Smooth muscle cell of trachea (primary cell): ENCODE data around the gene SORD. TPM values are rescaled to one million over a fixed set of nuclear protein-coding genes. Genes with fewer than 3 reads are reported as not detected.

Source experiments
- total RNA-seq: library from RNA; depleted of rRNA; stranded (reverse); fragments of >200 nt; gene quantifications from 2 replicates; pipeline ENCODE4 v1.2.1, GENCODE V29; 2014

SORD gene
- 12.4 and 16.6 TPM in 2 replicates for total RNA-seq

DNA sequence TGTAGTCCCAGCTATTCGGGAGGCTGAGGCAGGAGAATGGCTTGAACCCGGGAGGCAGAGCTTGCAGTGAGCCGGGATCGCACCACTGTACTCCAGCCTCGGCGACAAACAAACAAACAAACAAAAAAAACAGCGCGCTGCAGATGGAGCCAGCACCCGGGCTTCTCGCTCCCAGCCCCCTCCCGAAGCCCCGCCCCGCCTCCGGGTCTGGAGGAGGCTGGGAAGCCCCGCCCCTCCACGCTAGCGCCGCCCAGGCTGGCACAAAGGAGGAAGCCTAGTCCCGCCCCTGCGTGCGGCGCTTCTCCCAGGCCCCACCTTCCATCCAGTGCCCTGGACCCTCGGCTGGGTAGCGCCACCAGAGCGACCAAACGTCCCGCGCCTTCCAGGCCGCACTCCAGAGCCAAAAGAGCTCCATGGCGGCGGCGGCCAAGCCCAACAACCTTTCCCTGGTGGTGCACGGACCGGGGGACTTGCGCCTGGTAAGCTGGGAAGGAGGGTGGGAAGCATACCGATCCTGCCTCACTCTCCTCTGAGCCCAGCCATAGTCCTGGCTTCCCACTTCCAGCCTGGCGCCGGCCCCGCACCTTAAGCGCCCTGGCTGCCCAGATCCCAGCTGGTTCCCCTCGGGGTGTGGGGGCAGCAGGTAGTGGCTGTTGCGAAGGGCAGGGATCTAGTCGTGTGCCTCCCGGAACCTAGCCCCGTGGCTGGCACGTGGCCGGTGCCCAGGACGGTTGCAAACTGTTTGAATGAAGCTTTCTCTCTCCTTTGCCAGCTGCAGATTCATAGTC lies at the start of gene SORD:
SORD (plus strand) TSS at position 325 of the 788 bp plus-strand sequence; CDS start at position 414, 89 bp downstream.

DNA sequence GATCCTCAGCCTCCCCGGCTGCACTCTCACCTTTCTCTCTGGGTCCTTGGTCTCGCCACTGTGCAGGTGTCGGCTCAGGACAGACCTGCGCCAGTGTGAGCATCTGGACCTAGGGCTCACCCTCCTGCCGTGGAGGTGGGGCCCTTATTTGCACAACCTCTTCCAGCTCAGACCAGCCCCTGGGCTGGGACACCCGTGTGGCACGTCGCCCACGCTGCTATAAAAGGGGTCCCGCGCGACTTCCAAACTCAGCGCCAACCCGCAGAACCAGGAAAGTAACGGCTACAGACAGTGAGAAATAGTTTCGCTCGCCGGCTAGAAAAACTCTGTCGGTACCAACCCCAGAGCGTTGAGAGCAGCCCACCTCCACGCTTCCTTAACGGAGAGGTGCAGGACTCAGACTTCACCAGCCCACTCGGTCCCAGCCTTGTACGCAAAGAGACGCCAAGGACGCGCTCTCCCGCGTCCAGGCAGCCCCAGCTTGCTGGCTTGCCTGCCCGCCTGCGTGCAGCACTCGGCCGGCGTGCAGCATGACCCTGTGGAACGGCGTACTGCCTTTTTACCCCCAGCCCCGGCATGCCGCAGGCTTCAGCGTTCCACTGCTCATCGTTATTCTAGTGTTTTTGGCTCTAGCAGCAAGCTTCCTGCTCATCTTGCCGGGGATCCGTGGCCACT lies 91.2 kb downstream of the SORD start, which contains the start of the genes DUOX2 and DUOXA2:
DUOX2 (minus strand) TSS at position 97 of the 675 bp plus-strand sequence. CDS start 761 bp downstream, outside the sequence.
DUOXA2 (plus strand) TSS at position 251 of the 675 bp plus-strand sequence; CDS start at position 531, 280 bp downstream.

Other genes with a start within 250 kb of the SORD start
- gene TERB2, start 66.5 kb upstream of the SORD start, total RNA-seq, result not detected in 2 replicates
- 0.17 TPM in 1 of 2 replicates, not detected in the other for gene DUOX2, start 91.0 kb downstream of the SORD start, total RNA-seq
- gene DUOXA2, start 91.1 kb downstream of the SORD start, total RNA-seq, result not detected in 2 replicates
- gene DUOXA1, start 106.7 kb downstream of the SORD start, total RNA-seq, result 0.17 TPM in 1 of 2 replicates, not detected in the other
- gene DUOX1, start 106.8 kb downstream of the SORD start, total RNA-seq, result under 0.01 and 0.99 TPM in 2 replicates
- 2.5 and 4.3 TPM in 2 replicates for gene SHF, start 164.8 kb downstream of the SORD start, total RNA-seq
- gene SLC28A2, start 229.0 kb downstream of the SORD start, total RNA-seq, result not detected in 2 replicates